ENCODE data around the gene ZYG11B. TPM values are rescaled to one million over a fixed set of nuclear protein-coding genes. Genes with fewer than 3 reads are reported as not detected.

ZYG11B gene
- total and polyA plus RNA-seq, 9 of the 15 experiments (the other 6 are each of a cell fraction or from before 2014, with no cell fraction given): 4.9 to 22.2 (median 12.2) TPM

DNA sequence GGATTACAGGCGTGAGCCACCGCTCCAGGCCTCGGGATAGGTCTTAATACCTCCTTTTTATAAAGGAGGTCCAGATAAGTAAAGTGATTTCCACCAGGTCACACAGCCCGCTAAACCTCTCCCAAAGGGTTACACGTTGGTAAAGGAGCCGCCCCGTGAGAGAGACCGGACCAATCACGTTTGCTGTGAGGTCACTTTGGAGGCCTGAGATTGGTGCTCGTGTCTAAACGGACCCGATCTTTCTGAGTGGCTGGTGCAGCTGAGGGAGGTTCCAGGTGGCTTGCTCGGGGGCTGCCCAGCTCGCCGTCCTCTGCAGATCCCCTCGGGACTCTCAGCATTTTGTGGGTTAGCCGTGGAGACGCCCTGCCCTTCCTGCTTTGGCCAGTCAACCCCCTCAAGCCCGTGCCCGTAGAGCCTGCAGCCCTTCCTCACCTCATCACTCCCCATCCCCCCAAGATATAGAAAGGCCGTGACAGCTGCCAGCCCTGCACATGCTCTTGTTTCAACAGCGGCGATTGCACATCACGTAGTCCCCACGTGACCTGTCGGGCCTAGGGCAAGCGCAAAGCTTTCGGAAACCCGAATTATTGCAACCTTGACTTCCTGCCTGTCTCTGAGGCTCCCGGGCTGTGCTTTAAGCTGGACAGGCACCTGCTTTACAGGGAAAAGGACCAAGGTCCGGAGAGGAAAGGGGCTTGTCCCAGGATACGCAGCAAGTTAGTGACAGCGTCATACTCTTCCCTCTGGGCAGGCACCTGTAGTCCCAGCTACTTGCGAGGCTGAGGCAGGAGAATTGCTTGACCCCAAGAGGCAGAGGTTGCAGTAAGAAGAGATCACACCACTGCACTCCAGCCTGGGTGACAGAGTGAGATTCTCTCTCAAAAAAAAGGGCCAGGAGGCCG, 23.1 kb upstream of the ZYG11B start (continued):
- TF ChIP-seq ELF4 (CRISPR knock-in tag; IDR thresholded peaks at IDR 0.05) (no peak), ELF1 (tag; IDR thresholded peaks at IDR 0.05) (no peak; the same call in 1 of the 2 replicates), ATF1 (CRISPR knock-in tag; IDR thresholded peaks at IDR 0.05) (no peak), ATF1 (tag; IDR thresholded peaks at IDR 0.05) (peak; percentile 93), HNRNPLL (IDR thresholded peaks at IDR 0.05; ENCODE audit: low read depth, low read length, poor library complexity, severe bottlenecking) (peak; percentile 42), MAZ (CRISPR knock-in tag; conservative IDR thresholded peaks at IDR 0.05 in 1 of 2, IDR thresholded peaks at IDR 0.05 in 1 of 2) (peak; percentile 52 to 54; a peak in 3 of 4 replicates), ZNF778 (CRISPR knock-in tag; IDR thresholded peaks at IDR 0.05) (no peak), ZNF766 (CRISPR knock-in tag; conservative IDR thresholded peaks at IDR 0.05) (peak; percentile 48), GTF2A2 (tag; IDR thresholded peaks at IDR 0.05) (no peak), KAT2B (IDR thresholded peaks at IDR 0.05; ENCODE audit: low read depth, low read length) (no peak), KDM5B (IDR thresholded peaks at IDR 0.05; ENCODE audit: insufficient replicate concordance, low read depth, low read length) (no peak), ATF7 (IDR thresholded peaks at IDR 0.05) (peak; percentile 99), ZNF274 (IDR thresholded peaks at IDR 0.05; ENCODE audit: borderline replicate concordance, low read depth, low read length) (no peak), ZFP1 (CRISPR knock-in tag; IDR thresholded peaks at IDR 0.05) (no peak), MECOM (CRISPR knock-in tag; IDR thresholded peaks at IDR 0.05) (no peak), MAFF (IDR thresholded peaks at IDR 0.05; ENCODE audit: low read length) (no peak)
- TF ChIP-seq, protein P1, sequence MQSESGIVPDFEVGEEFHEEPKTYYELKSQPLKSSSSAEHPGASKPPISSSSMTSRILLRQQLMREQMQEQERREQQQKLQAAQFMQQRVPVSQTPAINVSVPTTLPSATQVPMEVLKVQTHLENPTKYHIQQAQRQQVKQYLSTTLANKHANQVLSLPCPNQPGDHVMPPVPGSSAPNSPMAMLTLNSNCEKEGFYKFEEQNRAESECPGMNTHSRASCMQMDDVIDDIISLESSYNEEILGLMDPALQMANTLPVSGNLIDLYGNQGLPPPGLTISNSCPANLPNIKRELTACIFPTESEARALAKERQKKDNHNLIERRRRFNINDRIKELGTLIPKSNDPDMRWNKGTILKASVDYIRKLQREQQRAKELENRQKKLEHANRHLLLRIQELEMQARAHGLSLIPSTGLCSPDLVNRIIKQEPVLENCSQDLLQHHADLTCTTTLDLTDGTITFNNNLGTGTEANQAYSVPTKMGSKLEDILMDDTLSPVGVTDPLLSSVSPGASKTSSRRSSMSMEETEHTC (IDR thresholded peaks at IDR 0.05): peak; percentile 55; the same call in 1 of the 2 replicates
- TF ChIP-seq, protein P2, sequence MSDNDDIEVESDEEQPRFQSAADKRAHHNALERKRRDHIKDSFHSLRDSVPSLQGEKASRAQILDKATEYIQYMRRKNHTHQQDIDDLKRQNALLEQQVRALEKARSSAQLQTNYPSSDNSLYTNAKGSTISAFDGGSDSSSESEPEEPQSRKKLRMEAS (CRISPR knock-in tag; IDR thresholded peaks at IDR 0.05): peak; percentile 99
- TF ChIP-seq, protein P3, sequence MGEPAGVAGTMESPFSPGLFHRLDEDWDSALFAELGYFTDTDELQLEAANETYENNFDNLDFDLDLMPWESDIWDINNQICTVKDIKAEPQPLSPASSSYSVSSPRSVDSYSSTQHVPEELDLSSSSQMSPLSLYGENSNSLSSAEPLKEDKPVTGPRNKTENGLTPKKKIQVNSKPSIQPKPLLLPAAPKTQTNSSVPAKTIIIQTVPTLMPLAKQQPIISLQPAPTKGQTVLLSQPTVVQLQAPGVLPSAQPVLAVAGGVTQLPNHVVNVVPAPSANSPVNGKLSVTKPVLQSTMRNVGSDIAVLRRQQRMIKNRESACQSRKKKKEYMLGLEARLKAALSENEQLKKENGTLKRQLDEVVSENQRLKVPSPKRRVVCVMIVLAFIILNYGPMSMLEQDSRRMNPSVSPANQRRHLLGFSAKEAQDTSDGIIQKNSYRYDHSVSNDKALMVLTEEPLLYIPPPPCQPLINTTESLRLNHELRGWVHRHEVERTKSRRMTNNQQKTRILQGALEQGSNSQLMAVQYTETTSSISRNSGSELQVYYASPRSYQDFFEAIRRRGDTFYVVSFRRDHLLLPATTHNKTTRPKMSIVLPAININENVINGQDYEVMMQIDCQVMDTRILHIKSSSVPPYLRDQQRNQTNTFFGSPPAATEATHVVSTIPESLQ (CRISPR knock-in tag; IDR thresholded peaks at IDR 0.05): peak; percentile 83; the same call in 1 of the 2 replicates
- TF ChIP-seq, protein P4, sequence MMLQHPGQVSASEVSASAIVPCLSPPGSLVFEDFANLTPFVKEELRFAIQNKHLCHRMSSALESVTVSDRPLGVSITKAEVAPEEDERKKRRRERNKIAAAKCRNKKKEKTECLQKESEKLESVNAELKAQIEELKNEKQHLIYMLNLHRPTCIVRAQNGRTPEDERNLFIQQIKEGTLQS (IDR thresholded peaks at IDR 0.05): peak; percentile 78
- TF ChIP-seq, protein P4 (CRISPR knock-in tag; conservative IDR thresholded peaks at IDR 0.05): no peak
- TF ChIP-seq, protein P5, sequence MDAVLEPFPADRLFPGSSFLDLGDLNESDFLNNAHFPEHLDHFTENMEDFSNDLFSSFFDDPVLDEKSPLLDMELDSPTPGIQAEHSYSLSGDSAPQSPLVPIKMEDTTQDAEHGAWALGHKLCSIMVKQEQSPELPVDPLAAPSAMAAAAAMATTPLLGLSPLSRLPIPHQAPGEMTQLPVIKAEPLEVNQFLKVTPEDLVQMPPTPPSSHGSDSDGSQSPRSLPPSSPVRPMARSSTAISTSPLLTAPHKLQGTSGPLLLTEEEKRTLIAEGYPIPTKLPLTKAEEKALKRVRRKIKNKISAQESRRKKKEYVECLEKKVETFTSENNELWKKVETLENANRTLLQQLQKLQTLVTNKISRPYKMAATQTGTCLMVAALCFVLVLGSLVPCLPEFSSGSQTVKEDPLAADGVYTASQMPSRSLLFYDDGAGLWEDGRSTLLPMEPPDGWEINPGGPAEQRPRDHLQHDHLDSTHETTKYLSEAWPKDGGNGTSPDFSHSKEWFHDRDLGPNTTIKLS (IDR thresholded peaks at IDR 0.05; ENCODE audit: borderline replicate concordance, low read depth): peak; percentile 80

Data from K562 (cell line).